GM21786 (cell line): ENCODE measurements around the gene BIRC7.

Experiments used
- ATAC-seq: cut with Tn5 transposase; IDR thresholded peaks from one replicate; pipeline ENCODE4 v1.9.1; 2021; ENCODE audit not compliant: unreplicated experiment

The BIRC7 gene, protein sequence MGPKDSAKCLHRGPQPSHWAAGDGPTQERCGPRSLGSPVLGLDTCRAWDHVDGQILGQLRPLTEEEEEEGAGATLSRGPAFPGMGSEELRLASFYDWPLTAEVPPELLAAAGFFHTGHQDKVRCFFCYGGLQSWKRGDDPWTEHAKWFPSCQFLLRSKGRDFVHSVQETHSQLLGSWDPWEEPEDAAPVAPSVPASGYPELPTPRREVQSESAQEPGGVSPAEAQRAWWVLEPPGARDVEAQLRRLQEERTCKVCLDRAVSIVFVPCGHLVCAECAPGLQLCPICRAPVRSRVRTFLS

DNA sequence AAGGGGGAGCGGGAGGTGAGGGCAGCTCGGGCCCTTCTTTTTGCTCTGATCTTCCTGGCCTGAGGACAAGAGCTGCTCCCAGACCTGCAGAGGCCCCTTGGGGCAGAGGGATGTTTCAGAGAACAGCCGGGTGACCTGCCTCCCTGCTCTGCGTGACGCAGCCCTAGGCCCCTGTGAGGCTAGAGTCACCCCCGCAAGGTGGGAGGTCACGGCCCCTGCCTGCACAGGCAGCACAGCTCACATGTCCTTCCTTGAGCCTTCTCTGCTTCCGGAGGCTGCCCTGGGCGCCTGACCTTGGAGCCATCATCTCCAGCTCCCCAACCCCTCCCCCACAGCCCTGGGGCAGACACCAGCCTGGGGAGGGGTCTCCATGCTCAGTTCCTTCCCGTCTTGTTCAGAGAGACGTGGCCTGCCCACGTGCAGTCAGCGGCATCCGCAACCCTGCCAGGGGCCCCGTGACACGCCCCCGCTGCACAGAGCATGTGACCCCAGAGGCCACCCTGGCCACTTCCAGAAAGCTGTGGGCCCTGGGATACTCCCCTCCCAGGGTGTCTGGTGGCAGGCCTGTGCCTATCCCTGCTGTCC lies at the start of gene BIRC7:
TSS of gene BIRC7 (plus strand) at position 507 of the 585 bp plus-strand sequence. CDS start 192 bp downstream, outside the sequence.
- ATAC-seq, result no peak

DNA sequence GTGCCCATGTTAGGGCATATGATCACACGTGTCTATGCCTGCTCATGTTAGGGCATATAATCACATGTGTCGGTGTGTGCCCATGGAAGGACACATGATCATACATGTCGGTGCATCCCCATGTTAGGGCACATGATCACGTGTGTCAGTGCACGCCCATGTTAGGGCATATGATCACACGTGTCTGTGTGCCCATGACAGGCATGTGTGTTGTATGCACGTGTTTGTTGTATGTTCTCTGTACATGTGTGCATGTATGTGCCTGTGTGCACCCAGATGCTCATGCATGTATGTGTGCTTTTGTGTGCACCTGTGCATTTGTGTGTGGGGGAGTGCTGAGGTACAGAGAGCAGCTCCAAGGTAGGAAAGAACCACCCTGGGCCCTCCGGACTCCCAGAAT lies 49.6 kb upstream of the BIRC7 start:
- no peak for ATAC-seq

DNA sequence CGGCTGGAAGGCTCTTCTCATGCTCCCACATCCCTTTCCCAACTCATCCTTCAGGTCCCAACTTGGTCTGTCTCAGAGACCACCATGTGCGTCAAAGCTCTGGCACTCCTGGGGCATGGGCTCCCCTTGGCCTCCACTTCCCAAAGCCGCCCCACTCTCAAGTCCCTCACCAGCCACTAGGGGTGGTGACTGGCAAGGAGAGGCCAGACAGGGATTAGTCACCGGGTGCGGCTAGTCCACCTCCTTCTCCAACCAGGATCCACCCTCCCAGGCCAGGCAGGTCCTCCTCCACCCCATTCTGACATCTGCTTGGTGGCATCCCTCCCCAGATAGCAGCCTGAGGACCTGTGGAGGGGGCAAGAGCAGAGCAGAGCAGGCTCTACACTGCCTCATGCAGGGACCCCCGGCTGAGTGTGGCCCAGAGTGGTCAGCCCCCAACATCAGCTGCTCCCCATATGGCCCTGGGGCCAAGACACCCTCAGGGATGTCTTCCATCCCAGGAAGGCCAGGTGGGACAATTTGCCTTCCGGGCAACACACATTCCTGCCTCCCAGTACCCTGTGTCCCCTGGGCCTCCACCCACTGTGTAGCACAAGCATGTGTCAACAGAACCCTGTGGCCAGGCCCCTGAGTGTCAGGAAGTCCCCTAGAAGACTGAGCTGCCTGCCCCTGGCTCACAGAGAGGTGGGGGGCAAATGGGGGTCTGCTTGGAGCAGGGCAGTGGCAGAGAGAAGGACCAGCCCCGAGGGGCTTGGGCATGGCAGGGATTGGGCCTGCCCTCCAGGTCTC lies 49.0 kb upstream of the BIRC7 start:
- no peak for ATAC-seq

DNA sequence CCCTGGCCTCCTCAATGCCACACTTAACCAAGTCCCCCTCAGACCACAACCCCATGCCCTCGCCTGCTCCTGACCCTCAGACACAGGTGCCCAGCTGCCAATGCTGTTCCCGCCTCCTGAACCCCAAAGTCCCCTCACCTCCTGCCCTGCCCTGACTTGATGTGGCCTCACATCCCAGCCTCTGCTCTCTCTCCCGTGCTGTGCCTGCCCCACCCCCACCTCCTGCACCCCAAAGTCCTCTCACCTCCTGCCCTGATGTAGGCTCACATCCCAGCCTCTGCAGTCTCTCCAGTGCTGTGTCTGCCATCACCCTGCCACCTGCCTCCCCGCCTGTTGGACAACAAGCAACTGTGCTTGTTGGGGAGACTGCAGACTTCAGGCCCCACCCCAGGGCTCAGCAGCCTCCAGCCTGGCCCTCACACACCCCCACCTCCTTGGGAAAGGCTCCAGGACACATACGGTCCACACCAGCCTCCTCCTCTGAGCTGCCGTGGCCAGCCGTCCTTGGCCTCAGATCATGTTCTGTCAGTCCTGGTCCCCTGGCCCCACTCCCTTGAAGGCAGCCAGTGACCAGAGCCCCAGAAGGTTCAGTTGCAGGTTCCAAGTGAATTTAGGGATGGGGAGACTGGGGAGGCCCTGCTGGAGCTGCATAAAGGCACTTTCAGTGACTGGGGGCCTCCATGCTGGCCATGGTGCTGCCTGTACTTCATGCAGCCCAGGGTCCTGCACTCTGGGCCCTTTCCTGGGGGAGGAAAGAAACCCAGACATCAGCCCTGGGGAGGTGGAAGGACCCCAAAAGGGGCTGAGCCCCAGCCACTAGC lies 48.2 kb upstream of the BIRC7 start:
- no peak for ATAC-seq

DNA sequence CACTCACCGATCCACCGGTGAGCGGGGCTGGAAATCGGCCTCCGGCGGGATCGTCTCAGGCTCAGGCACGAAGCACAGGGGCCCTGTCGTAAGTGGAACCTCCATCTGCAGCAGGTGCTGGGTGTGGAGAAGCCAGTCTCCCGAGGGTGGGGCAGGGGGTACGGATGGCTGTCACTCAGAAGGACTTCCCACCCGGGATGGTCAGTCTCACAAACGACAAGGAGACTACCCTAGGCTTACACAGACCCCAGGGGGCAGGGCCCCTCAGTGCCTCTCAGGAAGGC lies 47.6 kb upstream of the BIRC7 start:
- no peak for ATAC-seq

DNA sequence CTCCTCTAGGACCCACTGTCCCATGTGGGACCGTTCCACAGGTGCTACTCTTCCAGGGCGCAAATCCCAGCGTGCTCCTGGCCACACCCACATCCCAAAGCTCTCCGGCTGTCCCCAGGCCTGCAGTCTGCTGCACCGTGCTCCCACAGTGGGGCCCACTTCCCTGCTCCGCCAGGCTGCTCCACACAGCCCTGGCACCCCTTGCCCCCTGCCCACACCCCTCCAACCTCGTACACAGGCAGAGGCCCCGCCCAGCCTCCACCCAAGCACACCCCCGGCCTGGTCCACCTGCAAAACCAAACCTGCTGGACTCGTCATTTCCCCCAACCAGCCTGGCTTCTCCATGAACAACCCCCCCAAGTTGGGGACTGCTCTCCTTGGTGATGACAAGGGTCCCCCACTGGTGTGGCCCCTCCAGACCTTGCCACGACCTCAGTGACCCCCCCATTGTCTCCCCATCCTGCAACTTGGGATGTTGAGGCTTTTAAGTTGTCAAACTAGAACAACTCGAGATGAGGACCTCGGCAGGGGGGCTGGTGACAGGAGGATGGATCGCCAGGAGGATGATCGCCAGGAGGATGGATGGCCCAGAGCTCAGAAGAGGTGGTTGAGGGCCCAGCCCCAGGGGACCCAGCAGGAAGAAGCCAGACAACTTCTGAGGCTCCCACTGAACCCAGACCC lies 46.9 kb upstream of the BIRC7 start:
- no peak for ATAC-seq

DNA sequence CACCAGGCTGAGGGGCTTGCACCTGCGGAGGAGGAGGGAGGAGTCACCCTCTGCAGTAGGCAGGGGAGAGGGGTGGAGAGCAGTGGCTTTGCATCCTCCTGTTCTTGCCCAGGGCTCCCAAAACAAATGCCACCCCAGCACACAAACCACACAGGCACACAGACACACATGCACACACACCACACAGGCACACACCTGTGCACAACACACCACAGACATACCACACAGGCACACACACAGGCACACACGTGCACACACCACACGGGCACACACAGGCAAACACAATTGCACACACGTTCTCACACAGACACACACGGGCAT lies 46.4 kb upstream of the BIRC7 start:
- ATAC-seq, result no peak

DNA sequence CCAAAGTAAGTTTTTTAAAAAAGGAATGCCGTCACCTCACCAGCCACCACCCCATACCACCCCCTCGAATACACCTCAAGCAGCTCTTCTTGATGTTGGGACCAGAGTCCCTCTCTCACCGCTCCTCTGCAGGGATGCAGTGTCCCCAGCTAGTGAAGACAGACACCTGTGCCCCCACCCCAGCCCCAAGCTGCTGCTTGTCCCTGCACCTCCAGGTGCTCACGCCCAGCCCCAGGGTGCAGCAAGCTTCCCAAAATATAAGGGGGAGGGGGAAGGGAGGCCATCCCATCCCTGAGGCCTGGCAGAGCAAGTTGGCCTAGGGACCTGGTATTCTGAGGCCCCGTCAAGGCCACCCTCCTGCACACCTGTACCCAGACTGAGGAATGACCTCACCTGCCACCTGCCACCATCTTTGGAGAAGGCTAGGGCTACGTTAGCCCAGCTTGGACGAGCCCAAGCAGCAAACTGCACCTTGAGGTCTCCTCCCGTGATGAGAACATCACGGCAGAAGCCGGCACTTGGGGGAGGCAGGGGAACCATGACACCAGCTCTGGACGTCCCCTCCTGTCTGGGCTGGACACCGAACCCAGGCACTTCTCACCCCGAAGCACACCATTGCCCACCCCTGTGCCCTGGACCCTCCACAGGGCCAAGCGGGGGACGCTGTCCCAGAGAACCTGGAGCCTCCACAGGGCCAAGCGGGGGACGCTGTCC lies 45.7 kb upstream of the BIRC7 start:
- ATAC-seq, result no peak

DNA sequence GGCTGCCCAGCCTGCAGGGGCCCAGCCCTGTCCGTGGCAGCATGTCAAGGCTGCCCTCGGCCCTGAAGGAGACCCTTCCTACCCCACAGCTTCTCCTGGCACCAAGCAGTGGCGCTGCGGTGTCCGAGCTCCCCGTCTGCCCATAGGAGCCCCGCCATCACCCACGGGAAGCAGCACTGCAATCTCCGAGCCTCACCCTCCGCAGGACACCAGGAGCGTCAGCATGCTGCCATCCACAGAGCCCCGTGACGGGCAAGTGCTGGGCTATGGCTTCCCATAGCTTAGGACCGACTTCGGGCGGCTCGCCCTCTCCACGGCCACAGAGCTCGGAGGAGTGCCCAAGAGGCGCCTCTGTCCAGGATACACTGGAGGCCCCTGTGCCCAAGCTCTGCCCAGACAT lies 44.9 kb upstream of the BIRC7 start:
- no peak for ATAC-seq

DNA sequence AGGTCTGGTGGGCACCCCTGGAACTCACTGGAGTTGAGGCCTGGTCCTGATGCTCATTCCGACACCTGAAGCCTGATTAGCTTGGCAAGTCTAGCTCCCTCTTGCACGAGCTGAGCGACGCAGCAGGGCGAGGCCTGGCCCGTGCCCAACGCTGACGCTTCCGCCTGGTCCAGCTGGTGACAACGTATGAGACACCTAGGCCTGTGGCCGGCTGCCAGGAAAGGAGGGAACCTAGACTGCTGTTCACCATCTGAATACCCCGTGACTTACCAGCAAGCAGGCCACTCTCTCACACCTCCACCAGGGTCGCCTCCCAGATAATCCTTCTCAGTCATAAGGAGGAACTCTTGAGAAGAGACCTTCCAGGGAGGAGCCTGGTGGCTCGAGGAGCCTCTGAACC lies 44.3 kb upstream of the BIRC7 start:
- no peak for ATAC-seq

DNA sequence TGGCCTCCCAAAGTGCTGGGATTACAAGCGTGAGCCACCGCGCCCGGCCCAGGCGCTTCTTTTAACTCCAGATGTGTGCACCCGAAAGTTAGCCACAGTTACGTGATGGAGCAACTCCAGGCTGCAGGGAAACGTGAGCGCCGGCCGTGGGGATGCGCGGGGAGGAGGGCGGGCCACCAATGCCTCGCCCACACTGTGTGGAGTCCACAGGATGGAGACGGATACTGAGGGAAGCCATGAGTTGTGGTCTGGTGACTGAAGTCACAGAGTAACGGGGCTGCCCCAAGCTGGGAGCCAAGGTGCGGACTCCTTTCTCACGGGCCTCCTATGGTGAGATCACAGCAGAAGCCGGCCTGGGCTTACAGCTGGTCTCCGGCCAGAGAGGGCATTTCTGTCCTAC lies 43.0 kb upstream of the BIRC7 start:
- no peak for ATAC-seq

DNA sequence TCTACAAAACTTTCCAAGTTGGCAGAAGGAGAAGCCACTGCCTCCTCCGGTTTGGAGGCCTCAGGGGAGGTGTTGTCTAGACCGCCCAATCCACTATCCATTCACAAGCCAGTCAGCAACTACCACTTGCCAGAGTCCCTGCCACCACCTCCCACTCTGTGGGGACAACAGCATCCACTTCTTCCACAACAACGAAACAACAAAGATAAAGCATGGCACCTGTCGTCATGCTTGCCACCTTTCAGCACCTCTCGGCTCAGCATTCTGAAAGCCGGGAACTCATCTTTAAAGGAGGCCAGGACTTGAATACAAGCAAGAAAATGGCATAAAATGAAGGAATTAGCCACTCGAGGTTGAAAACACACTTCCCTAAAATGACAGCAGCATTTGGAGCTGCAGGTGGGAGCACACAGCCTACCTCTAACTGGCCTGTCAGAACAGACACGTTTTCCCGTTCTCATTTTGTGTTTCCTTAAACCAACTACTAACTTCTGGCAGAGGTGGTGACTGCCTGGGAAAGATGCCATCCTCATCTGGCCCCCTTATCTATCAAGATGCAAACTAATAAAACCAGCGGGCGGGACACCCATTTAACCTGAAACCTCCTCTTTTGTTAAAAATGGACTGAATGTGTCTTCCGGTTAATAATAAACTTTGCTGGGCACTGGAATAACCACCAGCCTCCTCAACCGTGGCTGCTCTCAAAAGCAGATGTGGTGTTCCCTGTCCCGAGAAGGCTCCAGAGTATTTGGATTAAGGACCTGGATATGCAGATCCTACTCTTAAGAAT lies 41.5 kb upstream of the BIRC7 start:
- no peak for ATAC-seq

DNA sequence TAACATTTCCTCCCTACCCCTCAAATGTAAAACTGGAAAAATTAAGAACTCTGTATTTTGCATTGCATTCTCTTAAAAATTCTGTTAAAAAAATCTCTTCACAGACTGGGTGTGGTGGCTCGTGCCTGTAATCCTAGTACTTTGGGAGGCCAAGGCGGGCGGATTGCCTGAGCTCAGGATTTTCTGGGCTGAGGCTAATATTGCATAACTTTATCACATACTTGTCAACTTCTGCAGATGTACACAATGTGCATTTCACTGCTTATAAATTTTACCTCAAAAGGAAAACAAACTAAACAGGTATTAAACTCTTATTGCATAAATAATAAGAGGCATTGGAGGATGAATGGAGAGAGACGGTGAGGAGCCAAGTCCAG lies 40.9 kb upstream of the BIRC7 start:
- no peak for ATAC-seq

DNA sequence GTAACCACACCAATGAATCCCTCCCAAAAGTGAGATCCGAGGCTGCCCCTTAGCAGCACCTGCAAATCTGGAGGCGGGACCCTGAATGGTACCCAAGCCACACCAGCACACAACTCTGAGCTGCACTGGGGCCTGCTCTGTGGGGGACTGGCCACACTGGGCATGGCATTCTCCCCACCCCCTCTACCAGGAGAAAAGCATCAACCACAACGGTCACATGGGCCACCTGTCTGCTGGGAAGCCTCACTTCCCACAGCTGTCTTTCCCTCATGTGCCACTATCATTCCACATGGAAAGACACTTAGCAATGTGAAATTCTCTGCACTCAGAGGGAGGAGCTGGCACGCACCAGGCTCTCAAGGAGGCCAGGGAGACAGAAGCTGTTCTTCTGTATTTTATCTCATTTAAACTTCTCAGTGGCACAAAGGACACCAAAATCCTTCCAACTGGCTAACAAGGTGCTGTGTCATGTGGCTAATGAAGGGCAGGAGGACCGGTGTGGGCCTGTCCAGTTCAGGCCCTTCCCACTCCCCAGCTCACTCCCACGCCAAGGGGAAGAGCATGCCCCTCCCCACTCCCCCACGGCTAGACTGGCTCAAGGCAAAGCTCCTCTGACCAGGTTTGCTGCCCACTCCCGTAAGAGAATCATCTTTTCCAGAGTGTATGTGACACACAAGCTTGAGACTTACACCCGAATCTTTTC lies 38.8 kb upstream of the BIRC7 start:
- no peak for ATAC-seq

DNA sequence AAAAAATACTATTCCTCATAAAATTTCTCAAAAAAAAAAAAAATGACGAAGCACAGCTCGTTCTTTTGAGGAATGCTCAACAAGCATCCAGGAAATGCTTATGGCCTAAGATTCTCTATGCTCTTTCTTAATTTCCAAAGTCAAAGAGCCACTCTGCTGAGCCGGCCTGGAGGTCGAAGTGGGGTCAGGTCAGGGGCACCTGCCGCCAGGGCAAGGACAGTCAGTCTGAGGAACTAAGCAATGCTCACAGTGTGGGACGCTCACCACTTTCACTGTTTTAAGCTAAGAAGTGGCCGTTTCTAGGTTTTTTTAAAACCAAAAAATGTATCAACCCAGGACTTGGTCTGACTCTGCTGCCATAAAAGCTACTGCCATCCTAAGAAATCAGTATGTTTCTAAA lies 37.1 kb upstream of the BIRC7 start:
- ATAC-seq, result no peak

DNA sequence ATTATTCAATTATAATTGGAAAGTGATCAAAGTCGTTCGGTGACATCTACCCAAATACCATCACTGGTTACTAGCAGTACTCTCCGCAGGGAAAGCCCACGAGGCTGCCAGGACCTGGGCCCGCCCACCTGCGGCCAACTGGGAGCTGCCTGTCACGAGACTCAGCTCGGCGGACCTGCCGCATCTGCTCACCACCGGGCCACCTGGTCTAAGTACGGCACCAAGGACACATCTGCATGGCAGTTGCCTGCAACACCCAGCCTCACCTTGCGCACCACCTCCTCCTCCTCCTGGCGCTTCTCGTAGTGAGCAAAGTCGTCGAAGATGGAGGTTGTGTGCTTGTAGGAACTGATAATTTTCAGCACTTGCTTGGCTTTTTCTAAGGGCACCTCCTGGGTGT lies 33.7 kb upstream of the BIRC7 start:
- ATAC-seq, result no peak

DNA sequence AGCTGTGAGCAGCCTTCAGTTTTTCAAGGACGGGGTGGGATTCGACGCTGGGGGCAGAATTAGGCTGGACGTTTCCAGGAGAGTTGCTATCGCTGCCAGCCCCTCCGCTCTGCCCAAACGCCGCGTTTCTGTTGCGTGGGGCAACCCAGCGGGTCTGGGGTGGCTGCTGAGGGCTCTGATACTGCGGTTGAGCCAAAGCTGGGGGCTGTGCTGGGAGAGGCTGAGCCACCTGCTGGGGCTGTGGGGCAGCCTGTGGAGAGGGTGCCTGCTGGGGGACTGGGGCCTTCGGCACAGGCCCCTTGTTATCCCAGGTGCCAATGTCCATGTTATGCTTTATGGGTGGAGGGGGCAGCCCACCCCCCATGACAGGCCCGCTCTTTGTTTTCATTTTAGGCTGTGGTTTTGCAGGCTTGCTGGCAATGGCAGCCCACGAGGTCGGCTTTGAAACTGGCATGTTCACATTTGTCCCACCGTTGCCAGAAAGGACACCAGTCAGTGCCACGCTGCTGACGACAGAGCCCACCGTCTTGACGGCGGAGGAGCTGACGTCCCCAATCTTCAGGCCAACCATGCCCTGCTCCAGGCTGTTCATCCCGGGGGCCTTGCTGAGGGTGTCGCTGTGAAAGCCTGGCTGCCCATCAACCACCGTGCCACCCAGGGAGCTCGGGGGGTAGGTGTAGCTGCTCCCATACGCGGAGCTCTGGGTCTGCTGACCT lies 32.7 kb upstream of the BIRC7 start:
- ATAC-seq, result no peak

DNA sequence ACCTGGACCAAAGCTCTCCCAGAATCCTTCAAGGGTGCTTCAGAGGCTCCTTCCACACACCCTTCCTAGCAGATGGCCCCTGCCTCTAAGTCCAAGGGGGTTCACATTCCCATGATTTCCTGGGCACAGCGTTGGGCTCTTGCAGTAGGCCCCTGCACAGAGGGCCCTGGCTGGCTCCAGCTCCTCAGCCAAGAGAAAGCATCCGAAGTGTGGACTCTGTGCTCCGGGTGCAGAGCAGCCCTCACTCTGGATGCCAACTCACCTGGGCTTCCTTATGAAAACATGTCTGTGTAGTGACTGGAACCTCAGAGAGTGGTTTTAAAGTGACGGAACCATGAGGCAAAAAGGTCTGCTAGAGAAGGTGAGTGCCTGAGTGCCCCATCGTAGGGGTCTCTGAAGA lies 31.3 kb upstream of the BIRC7 start:
- ATAC-seq, result no peak

DNA sequence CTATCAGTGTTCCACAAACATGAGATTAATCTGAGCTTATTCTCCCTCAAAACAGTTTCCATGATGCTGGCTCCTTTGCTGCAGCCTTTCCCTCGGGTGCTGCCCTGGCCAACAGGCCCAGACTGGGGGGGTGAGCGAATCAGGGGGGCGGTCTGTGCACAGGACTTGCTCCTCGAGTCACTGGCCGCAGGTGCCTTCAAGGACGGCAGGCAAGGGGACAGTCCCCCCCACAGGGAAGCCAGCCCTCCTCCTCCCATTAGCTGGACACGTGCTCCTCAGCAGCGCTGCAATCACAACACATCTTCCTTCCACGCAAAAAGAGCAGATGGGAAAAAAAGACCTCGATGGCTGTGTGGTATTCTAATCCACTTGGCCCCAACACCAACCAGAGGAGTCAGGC lies 29.8 kb upstream of the BIRC7 start:
- ATAC-seq, result no peak
